ENCODE data around the gene FXYD5. TPM values are rescaled to one million over a fixed set of nuclear protein-coding genes. Genes with fewer than 3 reads are reported as not detected.

The FXYD5 gene
- total and polyA plus RNA-seq, 2 donors (not counting 1 experiment from before 2014, with no cell fraction given) = 310 to 390 TPM

- no peak overlapping the region for H3K9ac ChIP-seq (ENCODE audit: low read length)
- ATAC-seq (ENCODE audit: low read depth) (no peak), DNase-seq (no peak)
- H4K20me1 ChIP-seq (ENCODE audit: control insufficient read depth, insufficient read depth, low read length, poor library complexity, severe bottlenecking) = no peaks in the 10 kb centered on the region
- intact Hi-C loops (cut with micrococcal nuclease) = loop anchor here (10.0 kb wide), 2 partner anchors 181 to 351 kb away; partner anchors contain the start of genes CD22 and KRTDAP
- no peaks in the 10 kb centered on the region for H3K36me3 ChIP-seq (replicated peaks in 1 of 2; ENCODE audit: control extremely low read depth in 1 of 2, control insufficient read depth in 1 of 2, extremely low read depth in 1 of 2, insufficient read depth in 2 of 2, low read length in 1 of 2)
- no peaks in the 10 kb centered on the region for H3K9me3 Mint-ChIP-seq (ENCODE audit: insufficient read depth)
- POLR2A ChIA-PET = no interaction called here
- no peaks in the 10 kb centered on the region for H3K79me2 ChIP-seq (ENCODE audit: control insufficient read depth, insufficient read depth, low read length)
- H3K27me3 Mint-ChIP-seq = peaks cover 9% of the 10 kb centered on the region
- no peak overlapping the region for H2AFZ ChIP-seq (ENCODE audit: insufficient read depth, low read depth, low read length, poor library complexity, severe bottlenecking)
- H3K27ac ChIP-seq (ENCODE audit: low read length in 2 of 2) = no peak overlapping the region
- no peak overlapping the region for H3K4me2 ChIP-seq (replicated peaks; ENCODE audit: low read depth, low read length, poor library complexity, severe bottlenecking)
- TF ChIP-seq EZH2 (IDR thresholded peaks at IDR 0.05; ENCODE audit: borderline replicate concordance, insufficient read depth, low read depth, low read length, poor library complexity, severe bottlenecking) (no peak), CTCF (IDR thresholded peaks at IDR 0.05) (no peak)
- no peaks in the 10 kb centered on the region for H3K9me3 ChIP-seq (ENCODE audit: control extremely low read depth in 1 of 3, control insufficient read depth in 2 of 3, insufficient read depth in 1 of 3, low read length in 2 of 3)
- H3K4me1 ChIP-seq (ENCODE audit: control insufficient read depth in 2 of 2, insufficient read depth in 2 of 2, low read length in 2 of 2) = peaks cover 25 to 37% of the 10 kb centered on the region in 2 donors
- H3K27ac Mint-ChIP-seq = no peak overlapping the region
- CTCF ChIA-PET = interaction anchor here (1.0 to 7.0 kb wide), 5 partner anchors 8 to 125 kb away, joined by 3 to 77 read pairs (median 3); partner anchors contain the start of genes FXYD5 and USF2
- WGBS (ENCODE audit: insufficient coverage) = 82% methylated on average over 3 of the region's 6 CpGs
- peaks cover 32% of the 10 kb centered on the region for H3K4me1 Mint-ChIP-seq
- H3K27me3 ChIP-seq (replicated peaks in 1 of 4; ENCODE audit: control extremely low read depth in 1 of 4, control insufficient read depth in 3 of 4, insufficient read depth in 4 of 4, low read length in 3 of 4) = peaks cover 0 to 13% (median 3%) of the 10 kb centered on the region in 4 experiments
- H3K4me3 Mint-ChIP-seq = peak overlapping the region; percentile 62
- H3K4me3 ChIP-seq (ENCODE audit: control extremely low read depth in 1 of 5, extremely low read depth in 1 of 5, insufficient read depth in 1 of 5, low read depth in 2 of 5, low read length in 4 of 5) = no peak overlapping the region
Measured at GRCh38 chr19:35144259-35144599, 10.3 kb upstream of the FXYD5 start.

- H3K4me1 Mint-ChIP-seq = peaks cover 32% of the 10 kb centered on the region
- H3K79me2 ChIP-seq (ENCODE audit: control insufficient read depth, insufficient read depth, low read length) = no peaks in the 10 kb centered on the region
- 67% methylated on average over 4 of the region's 15 CpGs for WGBS (ENCODE audit: insufficient coverage)
- intact Hi-C loops (cut with micrococcal nuclease) = loop anchor here (10.0 kb wide), 2 partner anchors 180 to 350 kb away; partner anchors contain the start of genes CD22 and KRTDAP
- H3K9me3 Mint-ChIP-seq (ENCODE audit: insufficient read depth) = no peaks in the 10 kb centered on the region
- H3K27me3 Mint-ChIP-seq = peaks cover 9% of the 10 kb centered on the region
- DNase-seq (peak; percentile 50), ATAC-seq (ENCODE audit: low read depth) (no peak)
- H3K4me3 ChIP-seq (ENCODE audit: control extremely low read depth in 1 of 5, extremely low read depth in 1 of 5, insufficient read depth in 1 of 5, low read depth in 2 of 5, low read length in 4 of 5) = no peak overlapping the region
- no peak overlapping the region for H2AFZ ChIP-seq (ENCODE audit: insufficient read depth, low read depth, low read length, poor library complexity, severe bottlenecking)
- peaks cover 0 to 11% (median 3%) of the 10 kb centered on the region in 4 experiments for H3K27me3 ChIP-seq (replicated peaks in 1 of 4; ENCODE audit: control extremely low read depth in 1 of 4, control insufficient read depth in 3 of 4, insufficient read depth in 4 of 4, low read length in 3 of 4)
- H3K4me2 ChIP-seq (replicated peaks; ENCODE audit: low read depth, low read length, poor library complexity, severe bottlenecking) = no peak overlapping the region
- H3K27ac ChIP-seq (ENCODE audit: low read length in 2 of 2) = no peak overlapping the region
- no peak for TF ChIP-seq EZH2 (IDR thresholded peaks at IDR 0.05; ENCODE audit: borderline replicate concordance, insufficient read depth, low read depth, low read length, poor library complexity, severe bottlenecking)
- TF ChIP-seq CTCF (IDR thresholded peaks at IDR 0.05) = no peak
- no peaks in the 10 kb centered on the region for H4K20me1 ChIP-seq (ENCODE audit: control insufficient read depth, insufficient read depth, low read length, poor library complexity, severe bottlenecking)
- H3K9ac ChIP-seq (ENCODE audit: low read length) = no peak overlapping the region
- no peaks in the 10 kb centered on the region for H3K36me3 ChIP-seq (replicated peaks in 1 of 2; ENCODE audit: control extremely low read depth in 1 of 2, control insufficient read depth in 1 of 2, extremely low read depth in 1 of 2, insufficient read depth in 2 of 2, low read length in 1 of 2)
- no peak overlapping the region for H3K27ac Mint-ChIP-seq
- CTCF ChIA-PET = interaction anchor here (0.7 to 7.0 kb wide), 6 partner anchors 7 to 124 kb away, joined by 3 to 77 read pairs (median 4); partner anchors contain the start of genes FXYD5 and USF2
- POLR2A ChIA-PET = no interaction called here
- H3K4me3 Mint-ChIP-seq = no peak overlapping the region
- peaks cover 25 to 37% of the 10 kb centered on the region in 2 donors for H3K4me1 ChIP-seq (ENCODE audit: control insufficient read depth in 2 of 2, insufficient read depth in 2 of 2, low read length in 2 of 2)
- no peaks in the 10 kb centered on the region for H3K9me3 ChIP-seq (ENCODE audit: control extremely low read depth in 1 of 3, control insufficient read depth in 2 of 3, insufficient read depth in 1 of 3, low read length in 2 of 3)
Measured at GRCh38 chr19:35144600-35145436, 9.7 kb upstream of the FXYD5 start.

Measured in B cell (primary cell).